Panc1 (cell line): ENCODE measurements around the gene UBE2J2. TPM values are rescaled to one million over a fixed set of nuclear protein-coding genes. Genes with fewer than 3 reads are reported as not detected.

ENCODE experiments used
- ATAC-seq: fragments of 200-7000 bp; cut with Tn5 transposase; 2 replicates; pipeline ENCODE4 v1.9.1; 2020; ENCODE audit warnings: mild to moderate bottlenecking, moderate library complexity
- BruUV-seq: library from RNA; stranded (reverse); fragments of 400-500 nt; replicated peaks from 2 replicates; lab custom pipeline; 2021; lab: Mats Ljungman, UMichigan
- CTCF ChIA-PET: fragments of 300-600 bp; sonication (Branson Sonifier 250); formaldehyde crosslinking; loops from one replicate; lab custom pipeline; 2022; ENCODE audit warnings: antibody characterized with exemption; lab: Charles Lee
- POLR2A ChIA-PET: fragments of 300-600 bp; sonication (Branson Sonifier 250); formaldehyde crosslinking; loops from one replicate; lab custom pipeline; 2022; ENCODE audit warnings: antibody characterized with exemption; lab: Charles Lee
- DNase-seq: peaks from one replicate; pipeline ENCODE4 v3.0.0-alpha.2; 2010; ENCODE audit warnings: low read depth, low spot score
- H3K27ac ChIP-seq: 2 replicates; pipeline ENCODE4 v1.5.1; 2011; ENCODE audit warnings: mild to moderate bottlenecking, low read length, inconsistent platforms
- H3K27me3 ChIP-seq: fragments of 200-500 bp; sonication (Bioruptor generic); 2 replicates; pipeline ENCODE4 v1.6.0; 2014; ENCODE audit warnings: low read length, inconsistent platforms; ENCODE audit not compliant: control insufficient read depth, insufficient read depth
- H3K36me3 ChIP-seq: fragments of 200-500 bp; sonication (Bioruptor generic); 2 replicates; pipeline ENCODE4 v1.5.1; 2014; ENCODE audit warnings: inconsistent platforms, mild to moderate bottlenecking, low read length, moderate library complexity; ENCODE audit not compliant: control insufficient read depth, insufficient read depth
- H3K4me1 ChIP-seq: 2 replicates; pipeline ENCODE4 v1.5.1; 2011; ENCODE audit warnings: inconsistent platforms, mild to moderate bottlenecking, low read length, moderate library complexity; ENCODE audit not compliant: control insufficient read depth, insufficient read depth
- H3K4me3 ChIP-seq, 2 experiments: 2 replicates each; pipeline ENCODE4 v1.5.1; 2011 to 2012; ENCODE audit warnings: low read depth in 2 of 2, low read length in 2 of 2, mild to moderate bottlenecking in 2 of 2, inconsistent platforms in 1 of 2, moderate library complexity in 1 of 2
- H3K9me3 ChIP-seq: fragments of 200-500 bp; sonication (Bioruptor generic); 2 replicates; pipeline ENCODE4 v1.5.1; 2014; ENCODE audit warnings: low read depth, mild to moderate bottlenecking, inconsistent platforms, low read length, moderate library complexity; ENCODE audit not compliant: control insufficient read depth, insufficient read depth
- POLR2AphosphoS5 ChIP-seq: IDR thresholded peaks from 2 replicates; pipeline ENCODE4 v1.6.1; 2012; ENCODE audit warnings: mild to moderate bottlenecking, low read depth, low read length, moderate library complexity
- SIN3A ChIP-seq: IDR thresholded peaks from 2 replicates; pipeline ENCODE4 v1.6.1; 2012; ENCODE audit warnings: low read depth, mild to moderate bottlenecking, low read length, moderate library complexity, borderline replicate concordance; ENCODE audit not compliant: insufficient read depth
- TCF7L2 ChIP-seq: IDR thresholded peaks from 2 replicates; pipeline ENCODE4 v1.6.1; 2011; ENCODE audit warnings: mild to moderate bottlenecking, low read depth, low read length, inconsistent platforms
- in situ Hi-C: cut with HindIII; loops from 2 replicates; pipeline ENCODE4 v1.10.0; 2016; ENCODE audit warnings: low sequenced_read_pairs, low pct_unique_long_range_greater_than_20kb
- intact Hi-C: fragments of 100-400 bp; cut with micrococcal nuclease; formaldehyde crosslinking; loops from one replicate; pipeline ENCODE4 v1.10.0; 2022; ENCODE audit not compliant: unreplicated experiment
- total RNA-seq: library from RNA; stranded (reverse); gene quantifications from one replicate; pipeline ENCODE4 v1.2.1, GENCODE V29; 2021; ENCODE audit not compliant: unreplicated experiment
- TF ChIP-seq, protein P1 (sequence below): fragments of 450-650 bp; IDR thresholded peaks from 2 replicates; pipeline ENCODE4 v1.5.1; 2017; ENCODE audit warnings: mild to moderate bottlenecking
- TF ChIP-seq, protein P2 (sequence below), 2 experiments: IDR thresholded peaks; 2 replicates each; pipeline ENCODE4 v1.6.1; 2011 to 2012; ENCODE audit warnings: low read depth in 2 of 2, control low read depth in 1 of 2, low read length in 1 of 2, mild to moderate bottlenecking in 1 of 2, moderate library complexity in 1 of 2; ENCODE audit not compliant: insufficient read depth in 1 of 2

Gene UBE2J2
- total RNA-seq, 1 experiment from 2014 or later = 101 TPM

DNA sequence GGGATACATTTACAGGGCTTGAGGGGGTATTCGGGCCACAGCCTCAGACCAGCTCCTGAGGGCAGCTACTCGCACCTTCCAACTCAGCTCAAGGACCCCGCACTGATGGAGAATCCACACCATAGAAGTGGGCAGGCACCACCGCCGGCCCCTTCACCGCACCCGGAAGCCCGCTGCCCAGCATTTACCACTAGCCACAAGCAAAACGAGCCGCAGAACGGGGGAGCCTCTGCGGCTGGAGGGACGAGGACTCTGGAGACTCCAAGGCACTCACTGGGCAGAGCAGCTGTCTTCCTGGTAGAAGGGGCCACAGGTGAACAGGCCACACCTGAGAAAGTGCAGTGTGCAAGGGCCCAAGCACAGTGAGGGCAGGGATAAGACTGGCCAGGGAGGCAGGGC is 5.4 kb downstream of the UBE2J2 start:
- H3K36me3 ChIP-seq = no peaks in the 10 kb centered on the region; the same call in 1 of the 2 replicates

DNA sequence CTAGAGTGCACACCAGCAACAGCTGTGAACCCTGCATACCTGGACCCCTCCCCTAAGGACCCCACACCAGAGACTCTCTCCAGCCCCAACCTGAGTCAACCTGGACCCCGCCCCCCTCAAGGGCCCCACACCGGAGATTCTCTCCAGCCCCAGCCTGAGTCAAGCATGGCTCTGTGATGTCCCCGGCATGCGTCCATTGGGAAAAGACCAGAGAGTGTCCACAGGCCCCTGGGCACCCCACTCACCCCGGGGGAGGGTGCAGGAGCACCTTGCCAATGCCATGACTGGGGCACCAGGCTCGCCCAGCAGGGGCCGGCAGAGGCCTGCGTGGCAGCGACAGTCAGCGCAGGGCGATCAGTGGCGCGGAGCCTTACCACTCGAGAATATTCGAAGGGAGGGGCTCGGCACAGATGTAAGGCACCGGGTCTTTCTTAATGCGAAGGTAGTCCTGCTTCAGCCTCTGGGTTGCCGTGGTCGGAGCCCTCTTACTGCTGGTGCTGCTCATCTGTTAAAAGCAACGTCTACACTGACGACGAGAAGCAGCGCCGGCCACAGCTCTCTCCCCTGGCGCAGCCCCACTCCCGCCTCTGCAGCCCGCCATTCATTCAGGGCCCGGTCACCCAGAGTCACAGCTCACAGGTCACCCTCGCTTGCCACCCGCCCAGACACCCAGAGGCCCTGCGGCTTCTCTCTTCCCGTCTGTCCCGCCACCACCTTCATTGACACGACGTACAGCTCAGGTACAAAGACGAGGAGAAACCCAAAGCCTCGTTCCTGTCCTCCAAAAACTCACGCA is 6.0 kb downstream of the UBE2J2 start:
- TF ChIP-seq POLR2AphosphoS5 (no peak), TCF7L2 (no peak), SIN3A (no peak)
- TF ChIP-seq, protein P1, sequence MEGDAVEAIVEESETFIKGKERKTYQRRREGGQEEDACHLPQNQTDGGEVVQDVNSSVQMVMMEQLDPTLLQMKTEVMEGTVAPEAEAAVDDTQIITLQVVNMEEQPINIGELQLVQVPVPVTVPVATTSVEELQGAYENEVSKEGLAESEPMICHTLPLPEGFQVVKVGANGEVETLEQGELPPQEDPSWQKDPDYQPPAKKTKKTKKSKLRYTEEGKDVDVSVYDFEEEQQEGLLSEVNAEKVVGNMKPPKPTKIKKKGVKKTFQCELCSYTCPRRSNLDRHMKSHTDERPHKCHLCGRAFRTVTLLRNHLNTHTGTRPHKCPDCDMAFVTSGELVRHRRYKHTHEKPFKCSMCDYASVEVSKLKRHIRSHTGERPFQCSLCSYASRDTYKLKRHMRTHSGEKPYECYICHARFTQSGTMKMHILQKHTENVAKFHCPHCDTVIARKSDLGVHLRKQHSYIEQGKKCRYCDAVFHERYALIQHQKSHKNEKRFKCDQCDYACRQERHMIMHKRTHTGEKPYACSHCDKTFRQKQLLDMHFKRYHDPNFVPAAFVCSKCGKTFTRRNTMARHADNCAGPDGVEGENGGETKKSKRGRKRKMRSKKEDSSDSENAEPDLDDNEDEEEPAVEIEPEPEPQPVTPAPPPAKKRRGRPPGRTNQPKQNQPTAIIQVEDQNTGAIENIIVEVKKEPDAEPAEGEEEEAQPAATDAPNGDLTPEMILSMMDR = no peak; the same call in 1 of the 2 replicates
- TF ChIP-seq, protein P2, sequence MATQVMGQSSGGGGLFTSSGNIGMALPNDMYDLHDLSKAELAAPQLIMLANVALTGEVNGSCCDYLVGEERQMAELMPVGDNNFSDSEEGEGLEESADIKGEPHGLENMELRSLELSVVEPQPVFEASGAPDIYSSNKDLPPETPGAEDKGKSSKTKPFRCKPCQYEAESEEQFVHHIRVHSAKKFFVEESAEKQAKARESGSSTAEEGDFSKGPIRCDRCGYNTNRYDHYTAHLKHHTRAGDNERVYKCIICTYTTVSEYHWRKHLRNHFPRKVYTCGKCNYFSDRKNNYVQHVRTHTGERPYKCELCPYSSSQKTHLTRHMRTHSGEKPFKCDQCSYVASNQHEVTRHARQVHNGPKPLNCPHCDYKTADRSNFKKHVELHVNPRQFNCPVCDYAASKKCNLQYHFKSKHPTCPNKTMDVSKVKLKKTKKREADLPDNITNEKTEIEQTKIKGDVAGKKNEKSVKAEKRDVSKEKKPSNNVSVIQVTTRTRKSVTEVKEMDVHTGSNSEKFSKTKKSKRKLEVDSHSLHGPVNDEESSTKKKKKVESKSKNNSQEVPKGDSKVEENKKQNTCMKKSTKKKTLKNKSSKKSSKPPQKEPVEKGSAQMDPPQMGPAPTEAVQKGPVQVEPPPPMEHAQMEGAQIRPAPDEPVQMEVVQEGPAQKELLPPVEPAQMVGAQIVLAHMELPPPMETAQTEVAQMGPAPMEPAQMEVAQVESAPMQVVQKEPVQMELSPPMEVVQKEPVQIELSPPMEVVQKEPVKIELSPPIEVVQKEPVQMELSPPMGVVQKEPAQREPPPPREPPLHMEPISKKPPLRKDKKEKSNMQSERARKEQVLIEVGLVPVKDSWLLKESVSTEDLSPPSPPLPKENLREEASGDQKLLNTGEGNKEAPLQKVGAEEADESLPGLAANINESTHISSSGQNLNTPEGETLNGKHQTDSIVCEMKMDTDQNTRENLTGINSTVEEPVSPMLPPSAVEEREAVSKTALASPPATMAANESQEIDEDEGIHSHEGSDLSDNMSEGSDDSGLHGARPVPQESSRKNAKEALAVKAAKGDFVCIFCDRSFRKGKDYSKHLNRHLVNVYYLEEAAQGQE (IDR thresholded peaks at IDR 0.05; ENCODE audit: insufficient read depth in 1 of 2, low read depth in 2 of 2, low read length in 1 of 2) = no peak
- H3K27me3 ChIP-seq = no peaks in the 10 kb centered on the region
- no peak overlapping the region for H3K27ac ChIP-seq
- POLR2A ChIA-PET = no interaction called here
- CTCF ChIA-PET = no interaction called here
- ATAC-seq = no peak
- in situ Hi-C loops (no loop called here), intact Hi-C loops (no loop called here)
- H3K36me3 ChIP-seq = no peaks in the 10 kb centered on the region; the same call in 1 of the 2 replicates
- no peak for DNase-seq
- BruUV-seq = no TSS peak
- no peaks in the 10 kb centered on the region for H3K9me3 ChIP-seq
- peaks cover 17% of the 10 kb centered on the region for H3K4me1 ChIP-seq
- no peak overlapping the region for H3K4me3 ChIP-seq

More for the DNA sequence above, 5.4 kb downstream of the UBE2J2 start:
- no peaks in the 10 kb centered on the region for H3K9me3 ChIP-seq
- CTCF ChIA-PET = no interaction called here
- ATAC-seq (no peak), DNase-seq (no peak)
- no peaks in the 10 kb centered on the region for H3K27me3 ChIP-seq
- H3K4me3 ChIP-seq = no peak overlapping the region
- TF ChIP-seq TCF7L2 (no peak), POLR2AphosphoS5 (no peak), SIN3A (no peak)
- TF ChIP-seq, protein P2 (IDR thresholded peaks at IDR 0.05; ENCODE audit: insufficient read depth in 1 of 2, low read depth in 2 of 2, low read length in 1 of 2) = no peak
- TF ChIP-seq, protein P1 = no peak
- intact Hi-C loops (no loop called here), in situ Hi-C loops (no loop called here)
- H3K4me1 ChIP-seq = peaks cover 17% of the 10 kb centered on the region
- BruUV-seq = no TSS peak
- POLR2A ChIA-PET = no interaction called here
- no peak overlapping the region for H3K27ac ChIP-seq
